HepG2 (cell line): ENCODE results near the gene SNF8. TPM values are rescaled to one million over a fixed set of nuclear protein-coding genes. Genes with fewer than 3 reads are reported as not detected.

Experiments used
- ATAD3A ChIP-seq: sonication (generic); formaldehyde crosslinking; IDR thresholded peaks from 2 replicates; pipeline ENCODE4 v1.4.0; 2020; ENCODE audit warnings: missing genetic modification reagents
- ATF1 ChIP-seq: IDR thresholded peaks from 2 replicates; pipeline ENCODE4 v1.6.1; 2016; ENCODE audit warnings: mild to moderate bottlenecking, control low read depth
- FOXA1 ChIP-seq, 2 experiments: fragments of 450-650 bp in 1 of 2; sonication (generic) in 1 of 2; formaldehyde crosslinking in 1 of 2; IDR thresholded peaks; 2 replicates each; pipeline versions ENCODE4 v1.4.0 to v1.6.1; 2016 to 2020; ENCODE audit warnings: missing genetic modification reagents in 1 of 2
- FUBP1 ChIP-seq: sonication (generic); formaldehyde crosslinking; IDR thresholded peaks from 2 replicates; pipeline ENCODE4 v1.5.1; 2020; ENCODE audit warnings: missing genetic modification reagents, mild to moderate bottlenecking, borderline replicate concordance
- KDM5B ChIP-seq: sonication (generic); formaldehyde crosslinking; IDR thresholded peaks from 2 replicates; pipeline ENCODE4 v1.4.0; 2020; ENCODE audit warnings: missing genetic modification reagents, mild to moderate bottlenecking, borderline replicate concordance
- MXD1 ChIP-seq: sonication (generic); formaldehyde crosslinking; IDR thresholded peaks from 2 replicates; pipeline ENCODE4 v1.4.0; 2020; ENCODE audit warnings: mild to moderate bottlenecking, missing genetic modification reagents
- NCOR1 ChIP-seq: fragments of 200-600 bp; sonication (generic); IDR thresholded peaks from 2 replicates; pipeline ENCODE4 v1.7.0; 2017; ENCODE audit warnings: antibody characterized with exemption, low read length, borderline replicate concordance
- NFE2 ChIP-seq: sonication (generic); formaldehyde crosslinking; IDR thresholded peaks from 2 replicates; pipeline ENCODE4 v1.4.0; 2020; ENCODE audit warnings: missing genetic modification reagents
- NFE2L1 ChIP-seq: sonication (generic); formaldehyde crosslinking; IDR thresholded peaks from 2 replicates; pipeline ENCODE4 v1.4.0; 2020; ENCODE audit warnings: missing genetic modification reagents, mild to moderate bottlenecking, borderline replicate concordance
- NFYC ChIP-seq: IDR thresholded peaks from 2 replicates; pipeline ENCODE4 v1.6.1; 2016; ENCODE audit warnings: missing genetic modification reagents, missing compliant biosample characterization
- PHF20 ChIP-seq: sonication (generic); formaldehyde crosslinking; IDR thresholded peaks from 2 replicates; pipeline ENCODE4 v1.5.0; 2020; ENCODE audit warnings: mild to moderate bottlenecking, missing genetic modification reagents
- PPARG ChIP-seq: conservative IDR thresholded peaks from 2 replicates; pipeline ENCODE4 v1.6.1; 2016; ENCODE audit warnings: missing biosample characterization, missing genetic modification reagents
- SMARCE1 ChIP-seq: fragments of 450-650 bp; IDR thresholded peaks from 2 replicates; pipeline ENCODE4 v1.6.1; 2017; ENCODE audit warnings: borderline replicate concordance
- U2AF2 ChIP-seq: fragments of 200-400 bp; formaldehyde crosslinking; IDR thresholded peaks from 2 replicates; pipeline ENCODE4 v1.6.1; 2017; ENCODE audit warnings: low read depth, mild to moderate bottlenecking, low read length
- ZBTB7A ChIP-seq: sonication (generic); formaldehyde crosslinking; IDR thresholded peaks from 2 replicates; pipeline ENCODE4 v1.8.0; 2022; ENCODE audit warnings: mild to moderate bottlenecking, missing genetic modification reagents
- ZKSCAN8 ChIP-seq: IDR thresholded peaks from 2 replicates; pipeline ENCODE4 v1.6.1; 2016; ENCODE audit warnings: borderline replicate concordance, missing genetic modification reagents, missing compliant biosample characterization
- ZNF331 ChIP-seq: sonication (generic); formaldehyde crosslinking; IDR thresholded peaks from 2 replicates; pipeline ENCODE4 v1.4.0; 2020; ENCODE audit warnings: missing genetic modification reagents
- ZNF891 ChIP-seq: sonication (generic); formaldehyde crosslinking; IDR thresholded peaks from 2 replicates; pipeline ENCODE4 v1.5.0; 2020; ENCODE audit warnings: mild to moderate bottlenecking, missing genetic modification reagents
- polyA plus RNA-seq, 8 experiments: library from polyadenylated mRNA; depleted of rRNA in 3 of 8; stranded (reverse) in 7 of 8; unstranded in 1 of 8; fragments of >200 nt; fragmentation: Illumina TruSeq in 4 of 8; extraction: Trizol in 4 of 8; gene quantifications; 2 replicates each; pipeline versions ENCODE4 v1.2.1 to v1.2.3, GENCODE V29; 2011 to 2016; ENCODE audit warnings: low read depth in 4 of 8, missing spikeins in 1 of 8, mixed read lengths in 1 of 8; ENCODE audit not compliant: insufficient read depth in 1 of 8
- total RNA-seq, 5 experiments: library from RNA; depleted of rRNA; stranded (reverse); fragments of >200 nt; fragmentation: Illumina TruSeq; extraction: Trizol; gene quantifications; 2 replicates each; pipeline ENCODE4 v1.2.3, GENCODE V29; 2016; ENCODE audit warnings: low read depth in 1 of 5
- TF ChIP-seq, protein P1 (sequence below): conservative IDR thresholded peaks from 2 replicates; pipeline ENCODE4 v1.6.1; 2018; ENCODE audit warnings: missing genetic modification reagents
- TF ChIP-seq, protein P2 (sequence below): sonication (generic); formaldehyde crosslinking; IDR thresholded peaks from 2 replicates; pipeline ENCODE4 v1.5.1; 2020; ENCODE audit warnings: mild to moderate bottlenecking, missing genetic modification reagents, borderline replicate concordance

SNF8 gene
- total and polyA plus RNA-seq, 2 of the 13 experiments (the other 11 are each of a cell fraction or from before 2014, with no cell fraction given), result 114 to 153 TPM

DNA sequence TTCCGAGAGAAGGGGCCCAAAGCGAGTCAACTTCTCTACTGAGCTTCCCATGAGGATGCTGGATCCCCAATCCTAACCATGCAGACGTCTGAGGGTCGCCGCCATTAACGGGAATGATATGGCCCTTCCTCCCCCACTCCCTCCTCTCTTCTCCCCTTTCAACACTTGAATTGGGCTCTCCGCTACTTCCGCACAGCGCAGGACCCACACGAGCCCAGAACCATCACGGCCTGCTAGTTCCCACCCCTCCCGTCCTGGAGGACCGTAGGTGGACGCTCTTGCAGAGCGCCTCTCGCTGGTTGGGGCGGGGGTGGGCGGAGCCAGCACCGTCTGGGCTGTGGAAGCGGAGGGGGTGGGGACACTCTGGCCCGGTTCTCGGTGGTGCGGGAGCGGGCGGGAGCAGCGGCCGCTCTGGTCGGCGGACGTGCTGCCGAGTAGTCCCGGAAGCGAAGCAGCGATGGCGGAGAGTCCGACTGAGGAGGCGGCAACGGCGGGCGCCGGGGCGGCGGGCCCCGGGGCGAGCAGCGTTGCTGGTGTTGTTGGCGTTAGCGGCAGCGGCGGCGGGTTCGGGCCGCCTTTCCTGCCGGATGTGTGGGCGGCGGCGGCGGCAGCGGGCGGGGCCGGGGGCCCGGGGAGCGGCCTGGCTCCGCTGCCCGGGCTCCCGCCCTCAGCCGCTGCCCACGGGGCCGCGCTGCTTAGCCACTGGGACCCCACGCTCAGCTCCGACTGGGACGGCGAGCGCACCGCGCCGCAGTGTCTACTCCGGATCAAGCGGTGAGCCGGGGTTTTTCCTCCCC lies 36.4 kb downstream of the SNF8 start, which contains the start of gene UBE2Z (continued):
- no peak for TF ChIP-seq FOXA1 (IDR thresholded peaks at IDR 0.05)
- 0 out of 2 replicates have a peak, but pooled peaks have one; percentile 36 for TF ChIP-seq FOXA1 (CRISPR knock-in tag; IDR thresholded peaks at IDR 0.05)
- peak; percentile 74 for TF ChIP-seq NFYC (CRISPR knock-in tag)
- 0 out of 2 replicates have a peak, but pooled peaks have one; percentile 40 for TF ChIP-seq NFE2 (CRISPR knock-in tag)
- TF ChIP-seq PHF20 (CRISPR knock-in tag), result peak; percentile 93
- peak; percentile 78 for TF ChIP-seq PPARG (CRISPR knock-in tag)
- TF ChIP-seq SMARCE1, result no peak
- TF ChIP-seq ZBTB7A, result no peak
- no peak for TF ChIP-seq NCOR1
- TF ChIP-seq ATAD3A (CRISPR knock-in tag), result no peak
- TF ChIP-seq NFE2L1 (CRISPR knock-in tag), result no peak; the same call in 1 of the 2 replicates
- TF ChIP-seq ZNF891 (CRISPR knock-in tag), result peak; percentile 88
- peak; percentile 91 for TF ChIP-seq ZKSCAN8 (CRISPR knock-in tag)
- TF ChIP-seq, protein P1, sequence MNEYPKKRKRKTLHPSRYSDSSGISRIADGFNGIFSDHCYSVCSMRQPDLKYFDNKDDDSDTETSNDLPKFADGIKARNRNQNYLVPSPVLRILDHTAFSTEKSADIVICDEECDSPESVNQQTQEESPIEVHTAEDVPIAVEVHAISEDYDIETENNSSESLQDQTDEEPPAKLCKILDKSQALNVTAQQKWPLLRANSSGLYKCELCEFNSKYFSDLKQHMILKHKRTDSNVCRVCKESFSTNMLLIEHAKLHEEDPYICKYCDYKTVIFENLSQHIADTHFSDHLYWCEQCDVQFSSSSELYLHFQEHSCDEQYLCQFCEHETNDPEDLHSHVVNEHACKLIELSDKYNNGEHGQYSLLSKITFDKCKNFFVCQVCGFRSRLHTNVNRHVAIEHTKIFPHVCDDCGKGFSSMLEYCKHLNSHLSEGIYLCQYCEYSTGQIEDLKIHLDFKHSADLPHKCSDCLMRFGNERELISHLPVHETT (CRISPR knock-in tag), result peak; percentile 96
- no peak for TF ChIP-seq U2AF2
- TF ChIP-seq ATF1 (CRISPR knock-in tag), result no peak
- TF ChIP-seq, protein P2, sequence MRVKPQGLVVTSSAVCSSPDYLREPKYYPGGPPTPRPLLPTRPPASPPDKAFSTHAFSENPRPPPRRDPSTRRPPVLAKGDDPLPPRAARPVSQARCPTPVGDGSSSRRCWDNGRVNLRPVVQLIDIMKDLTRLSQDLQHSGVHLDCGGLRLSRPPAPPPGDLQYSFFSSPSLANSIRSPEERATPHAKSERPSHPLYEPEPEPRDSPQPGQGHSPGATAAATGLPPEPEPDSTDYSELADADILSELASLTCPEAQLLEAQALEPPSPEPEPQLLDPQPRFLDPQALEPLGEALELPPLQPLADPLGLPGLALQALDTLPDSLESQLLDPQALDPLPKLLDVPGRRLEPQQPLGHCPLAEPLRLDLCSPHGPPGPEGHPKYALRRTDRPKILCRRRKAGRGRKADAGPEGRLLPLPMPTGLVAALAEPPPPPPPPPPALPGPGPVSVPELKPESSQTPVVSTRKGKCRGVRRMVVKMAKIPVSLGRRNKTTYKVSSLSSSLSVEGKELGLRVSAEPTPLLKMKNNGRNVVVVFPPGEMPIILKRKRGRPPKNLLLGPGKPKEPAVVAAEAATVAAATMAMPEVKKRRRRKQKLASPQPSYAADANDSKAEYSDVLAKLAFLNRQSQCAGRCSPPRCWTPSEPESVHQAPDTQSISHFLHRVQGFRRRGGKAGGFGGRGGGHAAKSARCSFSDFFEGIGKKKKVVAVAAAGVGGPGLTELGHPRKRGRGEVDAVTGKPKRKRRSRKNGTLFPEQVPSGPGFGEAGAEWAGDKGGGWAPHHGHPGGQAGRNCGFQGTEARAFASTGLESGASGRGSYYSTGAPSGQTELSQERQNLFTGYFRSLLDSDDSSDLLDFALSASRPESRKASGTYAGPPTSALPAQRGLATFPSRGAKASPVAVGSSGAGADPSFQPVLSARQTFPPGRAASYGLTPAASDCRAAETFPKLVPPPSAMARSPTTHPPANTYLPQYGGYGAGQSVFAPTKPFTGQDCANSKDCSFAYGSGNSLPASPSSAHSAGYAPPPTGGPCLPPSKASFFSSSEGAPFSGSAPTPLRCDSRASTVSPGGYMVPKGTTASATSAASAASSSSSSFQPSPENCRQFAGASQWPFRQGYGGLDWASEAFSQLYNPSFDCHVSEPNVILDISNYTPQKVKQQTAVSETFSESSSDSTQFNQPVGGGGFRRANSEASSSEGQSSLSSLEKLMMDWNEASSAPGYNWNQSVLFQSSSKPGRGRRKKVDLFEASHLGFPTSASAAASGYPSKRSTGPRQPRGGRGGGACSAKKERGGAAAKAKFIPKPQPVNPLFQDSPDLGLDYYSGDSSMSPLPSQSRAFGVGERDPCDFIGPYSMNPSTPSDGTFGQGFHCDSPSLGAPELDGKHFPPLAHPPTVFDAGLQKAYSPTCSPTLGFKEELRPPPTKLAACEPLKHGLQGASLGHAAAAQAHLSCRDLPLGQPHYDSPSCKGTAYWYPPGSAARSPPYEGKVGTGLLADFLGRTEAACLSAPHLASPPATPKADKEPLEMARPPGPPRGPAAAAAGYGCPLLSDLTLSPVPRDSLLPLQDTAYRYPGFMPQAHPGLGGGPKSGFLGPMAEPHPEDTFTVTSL (CRISPR knock-in tag), result no peak
- peak; percentile 96 for TF ChIP-seq KDM5B (CRISPR knock-in tag)
- no peak for TF ChIP-seq FUBP1 (CRISPR knock-in tag)
- peak; percentile 92 for TF ChIP-seq MXD1
- peak; percentile 94 for TF ChIP-seq ZNF331
